CD4-positive, alpha-beta T cell treated with Interleukin-6 for 4 hours (primary cell): ENCODE results near the gene TASOR2.

ENCODE experiments used
- DNase-seq: peaks from one replicate; pipeline ENCODE4 v3.0.0-alpha.2; 2020; ENCODE audit warnings: mixed read lengths

TASOR2 gene

GRCh38 chr10:5656737-5657579 is 27.7 kb upstream of the TASOR2 start:
- no peak for DNase-seq

DNA sequence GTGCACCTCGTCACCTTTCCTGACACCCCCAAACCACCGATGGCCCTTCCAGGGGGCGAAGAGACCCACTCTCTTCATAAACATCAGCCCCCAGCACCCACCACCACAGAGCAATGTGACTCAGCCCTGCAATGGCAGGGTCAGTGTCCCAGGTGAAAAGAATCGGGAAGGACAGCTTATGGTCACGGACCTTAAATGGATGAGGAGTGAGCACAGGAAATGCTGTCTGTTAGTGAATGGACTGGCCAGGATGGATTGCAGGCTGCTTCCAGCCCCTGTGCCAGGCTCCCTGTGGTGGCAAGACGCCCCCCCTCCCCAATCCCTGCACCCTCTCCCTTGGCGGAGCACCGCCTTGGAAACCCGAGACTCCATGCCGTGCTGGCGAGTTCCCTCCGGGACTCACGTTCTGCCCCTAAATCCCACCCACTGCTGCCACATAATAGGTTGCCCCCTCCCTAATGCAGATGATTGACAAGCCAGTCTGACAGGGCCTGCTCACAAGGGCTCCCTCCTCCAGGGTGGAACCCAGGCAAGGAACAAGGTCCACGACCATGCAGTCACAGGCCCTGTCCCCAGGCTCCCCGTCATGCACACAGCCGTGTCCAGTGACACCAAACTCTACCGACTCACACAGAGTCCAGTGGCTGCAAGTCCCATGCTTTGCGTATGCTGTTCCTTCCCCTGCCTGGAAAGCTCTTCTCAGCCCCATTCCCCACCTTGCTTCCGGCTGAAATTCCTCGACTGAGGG is 25.6 kb upstream of the TASOR2 start:
- no peak for DNase-seq

DNA sequence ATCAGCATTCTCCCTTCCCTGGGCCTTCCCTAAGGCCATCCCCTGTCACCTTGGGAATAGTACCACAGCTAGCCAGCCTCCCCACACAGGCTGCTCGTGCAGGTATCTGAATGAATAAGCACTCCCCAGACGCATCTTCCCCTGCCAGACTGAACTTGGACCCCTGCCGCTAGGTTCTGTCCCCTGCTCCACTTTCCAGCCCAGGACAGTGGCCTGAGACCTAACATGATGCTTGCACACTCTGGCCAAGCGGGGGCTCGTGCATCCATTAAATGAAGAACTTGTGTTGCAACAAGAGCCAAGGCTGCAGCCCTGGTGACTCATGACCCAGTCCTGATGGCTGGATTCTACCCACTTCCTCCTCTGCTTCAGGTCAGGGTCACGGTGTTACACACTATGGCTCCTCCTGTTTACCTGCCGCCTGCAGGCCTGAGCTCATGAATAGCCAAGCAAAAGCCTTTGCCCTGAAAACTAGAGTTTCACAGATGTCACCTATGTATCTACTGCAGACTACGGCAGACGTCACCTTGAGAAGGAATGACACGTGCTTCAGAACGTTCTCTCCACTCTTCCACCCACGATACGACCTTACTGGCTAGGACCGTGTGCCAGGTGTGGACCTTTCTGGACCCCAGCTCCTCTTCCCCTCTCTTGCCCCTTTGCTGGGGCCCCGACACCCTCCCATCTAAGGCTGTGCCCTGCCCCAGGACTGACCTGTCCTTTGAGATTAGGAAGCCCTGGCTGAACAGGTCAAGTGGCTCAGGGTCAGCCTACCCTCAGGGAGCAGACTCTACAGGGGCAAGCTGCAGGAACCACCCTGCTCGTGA is 24.7 kb upstream of the TASOR2 start:
- DNase-seq = peak; percentile 33

- DNase-seq = no peak
Measured at GRCh38 chr10:5661043-5661442, 23.6 kb upstream of the TASOR2 start.

GRCh38 chr10:5662708-5663579 is 21.7 kb upstream of the TASOR2 start:
- no peak for DNase-seq

- DNase-seq = no peak
Measured at GRCh38 chr10:5663692-5664427, 20.8 kb upstream of the TASOR2 start.

GRCh38 chr10:5665373-5666007 is 19.1 kb upstream of the TASOR2 start:
- no peak for DNase-seq

DNA sequence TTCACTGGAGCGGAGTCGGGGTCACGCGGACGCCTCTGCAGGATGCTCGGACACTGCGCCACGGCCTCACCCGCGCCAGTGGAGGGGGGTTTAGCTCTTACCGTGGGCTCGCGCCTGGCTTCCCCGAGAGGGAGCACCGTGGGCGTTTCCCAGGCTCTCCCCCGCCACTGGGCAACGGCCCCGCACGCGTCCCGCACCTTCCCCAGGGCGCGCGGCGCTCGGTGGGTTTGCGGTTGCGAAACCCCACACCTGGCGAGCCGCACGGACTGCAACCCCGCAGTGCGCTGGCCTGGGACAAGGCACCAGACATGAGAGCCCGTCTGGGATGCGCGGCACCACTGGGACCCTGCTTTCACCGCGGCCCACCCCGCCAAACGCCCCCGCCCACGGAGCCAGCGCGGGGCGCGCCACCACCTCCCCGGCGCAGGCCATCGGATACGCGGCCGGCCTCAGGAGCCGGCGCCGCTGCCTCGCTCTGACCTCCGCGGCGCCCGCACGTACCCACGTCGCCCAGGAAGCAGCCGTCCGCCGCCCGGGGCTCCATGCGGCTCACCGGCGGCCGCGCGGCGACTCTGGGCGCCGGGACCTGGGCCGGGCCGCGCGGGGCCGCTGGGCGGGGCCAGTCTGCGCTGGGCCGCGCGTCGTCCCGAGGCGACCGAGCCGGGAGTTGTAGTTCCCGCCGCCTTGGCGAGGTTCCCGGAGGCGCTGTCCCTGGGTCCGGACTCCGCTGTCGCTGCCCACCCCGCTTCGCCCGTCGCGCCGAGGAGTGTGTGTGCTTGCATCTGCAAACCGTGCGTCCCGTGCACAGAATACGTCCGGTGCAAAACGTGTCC is 18.4 kb upstream of the TASOR2 start, which contains the start of gene ASB13:
Gene ASB13, minus strand, starts transcription at position 588 of the 833 bp plus-strand sequence. Its CDS starts 44 bp downstream, at position 544.
- DNase-seq = peak; percentile 56

- DNase-seq = no peak
Measured at GRCh38 chr10:5666841-5667630, 17.6 kb upstream of the TASOR2 start.

GRCh38 chr10:5668429-5668828 is 16.2 kb upstream of the TASOR2 start:
- no peak for DNase-seq

- no peak for DNase-seq
Measured at GRCh38 chr10:5669604-5670003, 15.0 kb upstream of the TASOR2 start.

GRCh38 chr10:5670662-5671375 is 13.8 kb upstream of the TASOR2 start:
- DNase-seq = no peak

- no peak for DNase-seq
Measured at GRCh38 chr10:5678397-5679036, 6.1 kb upstream of the TASOR2 start.

DNA sequence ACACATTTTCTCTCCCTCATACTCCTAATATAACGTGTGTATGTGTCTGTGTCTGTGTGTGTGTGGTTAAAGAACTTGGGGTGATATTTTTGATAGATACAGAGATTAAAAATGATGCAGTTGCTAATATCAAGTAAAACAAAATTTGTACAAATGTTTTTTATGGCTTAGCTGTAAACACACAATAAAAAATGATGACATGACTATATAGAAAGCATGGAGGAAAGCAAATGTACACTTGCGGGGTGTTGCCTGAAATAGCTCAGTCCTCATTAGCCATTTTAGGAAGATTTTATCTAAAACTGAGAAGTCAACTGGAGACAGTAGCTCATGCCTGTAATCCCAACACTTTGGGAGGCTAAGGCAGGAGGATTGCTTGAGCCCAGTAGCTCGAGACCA is 5.6 kb upstream of the TASOR2 start:
- no peak for DNase-seq

GRCh38 chr10:5679606-5680005 is 5.0 kb upstream of the TASOR2 start:
- no peak for DNase-seq

- no peak for DNase-seq
Measured at GRCh38 chr10:5681930-5682329, 2.7 kb upstream of the TASOR2 start.

GRCh38 chr10:5683065-5683464 is 1.6 kb upstream of the TASOR2 start:
- DNase-seq = no peak
